Mucosa of rectum (tissue), 2 donors: ENCODE data around the gene KIAA1671.
A peak's percentile ranks its signal among the peaks of the same experiment; 100 is the strongest.

ENCODE experiments used
- H3K27ac ChIP-seq, 2 donors: one replicate each; pipeline ENCODE4 v1.7.0; 2013; ENCODE audit warnings: inconsistent platforms in 2 of 2, low read depth in 2 of 2, low read length in 2 of 2
- H3K27me3 ChIP-seq, 2 donors: one replicate each; pipeline ENCODE4 v1.7.0; 2013; ENCODE audit warnings: low read length in 2 of 2; ENCODE audit not compliant: control insufficient read depth in 2 of 2, insufficient read depth in 2 of 2
- H3K36me3 ChIP-seq, 2 donors: one replicate each; pipeline ENCODE4 v1.7.0; 2013; ENCODE audit warnings: low read length in 2 of 2; ENCODE audit not compliant: control insufficient read depth in 2 of 2, insufficient read depth in 2 of 2
- H3K4me1 ChIP-seq, 2 donors: one replicate each; pipeline ENCODE4 v1.7.0; 2013; ENCODE audit warnings: low read length in 2 of 2, mild to moderate bottlenecking in 1 of 2; ENCODE audit not compliant: control insufficient read depth in 2 of 2, insufficient read depth in 2 of 2
- H3K4me3 ChIP-seq, 2 donors: one replicate each; pipeline ENCODE4 v1.7.0; 2013; ENCODE audit warnings: low read length in 2 of 2
- H3K9ac ChIP-seq, 2 donors: one replicate each; pipeline ENCODE4 v1.7.0; 2013; ENCODE audit warnings: low read length in 2 of 2, low read depth in 1 of 2, mild to moderate bottlenecking in 1 of 2
- H3K9me3 ChIP-seq, 2 donors: one replicate each; pipeline ENCODE4 v1.7.0; 2013; ENCODE audit warnings: low read length in 2 of 2; ENCODE audit not compliant: control insufficient read depth in 2 of 2
- donor health status: healthy.
- donor health status: Normal muscosa, but diverticular disease.

The KIAA1671 gene

DNA sequence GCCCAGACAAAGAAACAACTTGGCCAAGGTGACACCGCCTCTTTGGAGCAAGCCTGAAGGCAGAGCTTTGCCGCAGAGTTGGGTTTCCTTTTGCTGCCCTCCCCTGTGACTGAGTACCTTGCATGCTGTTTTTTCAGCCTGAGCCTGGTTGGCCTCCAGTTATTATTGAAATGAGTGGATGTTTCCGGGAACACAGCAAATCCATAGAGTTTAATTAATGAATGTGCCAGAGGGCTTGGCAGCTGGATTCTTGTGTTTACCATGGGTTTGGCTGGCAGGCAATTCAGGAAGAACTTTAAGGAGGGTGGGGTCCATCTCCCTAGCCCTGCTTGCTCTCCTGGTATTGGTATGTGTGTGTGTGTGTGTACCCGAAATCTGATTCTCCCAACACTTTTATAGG lies 181.5 kb downstream of the KIAA1671 start:
- no peaks in the 10 kb centered on the region for H3K36me3 ChIP-seq
- no peaks in the 10 kb centered on the region for H3K9me3 ChIP-seq
- peak overlapping the region in 1 of 2 donors; percentile 37 for H3K9ac ChIP-seq
- H3K27ac ChIP-seq, result peak overlapping the region; percentile 83 to 88
- no peaks in the 10 kb centered on the region for H3K27me3 ChIP-seq
- H3K4me1 ChIP-seq, result peaks cover 36 to 63% of the 10 kb centered on the region in 2 donors
- H3K4me3 ChIP-seq, result peak overlapping the region in 1 of 2 donors; percentile 20

GRCh38 chr22:25134451-25134850 lies 181.9 kb downstream of the KIAA1671 start:
- Histone ChIP-seq H3K4me1 (peaks cover 40 to 68% of the 10 kb centered on the region in 2 donors), H3K9me3 (no peaks in the 10 kb centered on the region), H3K36me3 (no peaks in the 10 kb centered on the region), H3K4me3 (peak overlapping the region in 1 of 2 donors; percentile 10), H3K9ac (peak overlapping the region in 1 of 2 donors; percentile 37), H3K27ac (peak overlapping the region; percentile 83 to 88), H3K27me3 (no peaks in the 10 kb centered on the region)

DNA sequence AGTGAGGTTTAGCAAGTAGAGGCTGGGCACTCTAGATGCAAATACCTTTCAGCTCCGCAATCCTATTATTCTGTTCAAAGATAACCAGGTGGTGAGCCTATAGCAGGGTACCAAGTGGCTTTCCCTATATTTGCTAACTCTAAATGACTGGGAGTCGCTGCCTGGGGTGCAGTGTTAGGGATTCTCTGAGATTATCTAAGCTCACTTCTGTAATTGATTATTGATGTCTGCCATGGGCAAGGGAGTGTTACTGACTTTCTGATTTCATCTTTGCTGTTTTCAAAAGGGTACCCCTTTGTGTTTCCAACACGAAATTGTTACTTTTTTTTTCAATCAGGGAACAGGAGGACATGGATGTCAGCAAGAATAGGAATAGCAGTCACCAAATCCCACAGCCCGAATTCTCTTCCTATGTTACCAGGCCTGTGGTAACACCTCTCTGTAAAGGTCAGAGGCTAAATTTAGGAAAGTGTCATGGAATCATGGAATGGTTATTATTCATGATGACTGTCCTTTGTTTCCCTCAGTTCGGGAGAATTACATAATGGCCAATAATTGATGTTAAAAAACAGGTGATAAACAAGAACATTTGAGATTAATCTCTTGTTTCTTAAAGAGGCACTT lies 184.5 kb downstream of the KIAA1671 start:
- no peak overlapping the region for H3K4me3 ChIP-seq
- no peak overlapping the region for H3K9ac ChIP-seq
- peaks cover 44 to 64% of the 10 kb centered on the region in 2 donors for H3K4me1 ChIP-seq
- no peaks in the 10 kb centered on the region for H3K36me3 ChIP-seq
- no peaks in the 10 kb centered on the region for H3K9me3 ChIP-seq
- H3K27me3 ChIP-seq, result no peaks in the 10 kb centered on the region
- H3K27ac ChIP-seq, result no peak overlapping the region

- no peak overlapping the region for H3K27ac ChIP-seq
- no peaks in the 10 kb centered on the region for H3K27me3 ChIP-seq
- no peak overlapping the region for H3K4me3 ChIP-seq
- H3K9me3 ChIP-seq, result no peaks in the 10 kb centered on the region
- H3K4me1 ChIP-seq, result peaks cover 44 to 60% of the 10 kb centered on the region in 2 donors
- H3K36me3 ChIP-seq, result no peaks in the 10 kb centered on the region
- H3K9ac ChIP-seq, result no peak overlapping the region
Measured at GRCh38 chr22:25137577-25138525, 185.3 kb downstream of the KIAA1671 start.

DNA sequence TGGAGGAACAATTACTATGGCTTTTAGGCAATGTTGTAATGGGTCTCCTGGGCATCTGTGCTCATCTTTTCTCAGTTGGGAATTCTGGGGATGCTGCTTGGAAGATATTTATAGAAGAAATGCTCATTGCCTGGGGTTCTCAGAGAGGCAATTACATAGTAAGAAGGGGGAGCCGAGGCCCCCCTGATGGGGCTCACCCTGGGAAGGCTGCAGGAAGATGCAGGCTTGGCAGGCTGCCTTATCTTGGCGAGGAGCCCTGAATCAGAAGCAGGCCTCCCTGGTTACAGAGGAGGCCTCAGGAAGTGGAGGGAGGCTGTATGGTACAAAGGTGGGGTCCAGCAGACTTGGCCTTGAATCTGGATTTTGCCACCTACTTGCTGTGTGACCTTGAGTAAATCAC lies 186.5 kb downstream of the KIAA1671 start:
- no peak overlapping the region for H3K9ac ChIP-seq
- H3K4me1 ChIP-seq, result peaks cover 33 to 49% of the 10 kb centered on the region in 2 donors
- H3K36me3 ChIP-seq, result no peaks in the 10 kb centered on the region
- no peaks in the 10 kb centered on the region for H3K27me3 ChIP-seq
- no peak overlapping the region for H3K27ac ChIP-seq
- H3K4me3 ChIP-seq, result no peak overlapping the region
- H3K9me3 ChIP-seq, result no peaks in the 10 kb centered on the region

GRCh38 chr22:25142102-25142501 lies 189.6 kb downstream of the KIAA1671 start:
- H3K4me3 ChIP-seq, result no peak overlapping the region
- no peaks in the 10 kb centered on the region for H3K36me3 ChIP-seq
- H3K27ac ChIP-seq, result no peak overlapping the region
- no peaks in the 10 kb centered on the region for H3K9me3 ChIP-seq
- no peak overlapping the region for H3K9ac ChIP-seq
- no peaks in the 10 kb centered on the region for H3K27me3 ChIP-seq
- H3K4me1 ChIP-seq, result peaks cover 24 to 35% of the 10 kb centered on the region in 2 donors

- Histone ChIP-seq H3K9ac (no peak overlapping the region), H3K27me3 (no peaks in the 10 kb centered on the region), H3K27ac (no peak overlapping the region), H3K9me3 (no peaks in the 10 kb centered on the region), H3K4me1 (peaks cover 17 to 33% of the 10 kb centered on the region in 2 donors), H3K36me3 (no peaks in the 10 kb centered on the region), H3K4me3 (no peak overlapping the region)
Measured at GRCh38 chr22:25143156-25144076, 190.9 kb downstream of the KIAA1671 start.

DNA sequence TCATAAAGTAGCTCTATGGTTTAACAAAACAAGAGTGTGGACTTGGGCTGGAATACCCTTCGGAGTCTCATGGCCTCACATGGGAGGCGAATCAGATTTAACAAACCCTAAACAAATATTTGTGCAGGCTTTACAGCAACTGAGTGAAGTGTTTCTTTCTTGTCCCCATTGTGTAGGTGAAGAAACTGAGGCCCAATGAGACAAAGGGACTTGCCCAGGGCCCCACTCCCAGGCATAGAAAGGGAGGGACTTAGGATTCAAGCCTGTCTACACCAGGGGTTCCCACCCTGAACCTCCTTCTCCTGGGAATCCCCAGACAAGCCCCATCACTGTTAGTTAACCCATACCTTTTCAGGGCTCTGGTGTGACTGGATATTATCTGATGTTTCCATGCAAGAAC lies 192.0 kb downstream of the KIAA1671 start:
- H3K27ac ChIP-seq, result no peak overlapping the region
- no peaks in the 10 kb centered on the region for H3K27me3 ChIP-seq
- no peak overlapping the region for H3K4me3 ChIP-seq

GRCh38 chr22:25146307-25146706 lies 193.8 kb downstream of the KIAA1671 start:
- Histone ChIP-seq H3K36me3 (no peaks in the 10 kb centered on the region), H3K27me3 (no peaks in the 10 kb centered on the region), H3K9me3 (no peaks in the 10 kb centered on the region), H3K4me1 (peaks cover 4 to 20% of the 10 kb centered on the region in 2 donors), H3K4me3 (no peak overlapping the region), H3K9ac (no peak overlapping the region), H3K27ac (no peak overlapping the region)

More for the DNA sequence above, 192.0 kb downstream of the KIAA1671 start:
- no peak overlapping the region for H3K9ac ChIP-seq
- H3K9me3 ChIP-seq, result no peaks in the 10 kb centered on the region
- H3K4me1 ChIP-seq, result peaks cover 16 to 35% of the 10 kb centered on the region in 2 donors
- H3K36me3 ChIP-seq, result no peaks in the 10 kb centered on the region
